Endodermal cell (in vitro differentiated cells): Measurements from ENCODE around the gene STK25. TPM values are rescaled to one million over a fixed set of nuclear protein-coding genes. Genes with fewer than 3 reads are reported as not detected.

Source experiments
- DNase-seq: peaks from one replicate; pipeline ENCODE4 v3.0.0-alpha.2; 2017
- H3K27ac ChIP-seq: 2 replicates; pipeline ENCODE4 v1.5.1; 2013; ENCODE audit warnings: mild to moderate bottlenecking, low read depth, low read length, moderate library complexity
- H3K27me3 ChIP-seq: 2 replicates; pipeline ENCODE4 v1.6.1; 2013; ENCODE audit warnings: mild to moderate bottlenecking, low read length, moderate library complexity; ENCODE audit not compliant: insufficient read depth, control insufficient read depth, poor library complexity, severe bottlenecking
- H3K36me3 ChIP-seq: 2 replicates; pipeline ENCODE4 v1.7.0; 2013; ENCODE audit warnings: mild to moderate bottlenecking, low read length, moderate library complexity; ENCODE audit not compliant: control insufficient read depth, insufficient read depth
- H3K4me1 ChIP-seq: one replicate; pipeline ENCODE4 v1.7.0; 2013; ENCODE audit warnings: low read length; ENCODE audit not compliant: control insufficient read depth, insufficient read depth
- H3K4me3 ChIP-seq: 2 replicates; pipeline ENCODE4 v1.5.1; 2013; ENCODE audit warnings: mild to moderate bottlenecking, low read length, moderate library complexity
- H3K9ac ChIP-seq: 2 replicates; pipeline ENCODE4 v1.6.1; 2013; ENCODE audit warnings: mild to moderate bottlenecking, low read length, moderate library complexity; ENCODE audit not compliant: poor library complexity, severe bottlenecking; ENCODE audit errors: extremely low read depth
- H3K9me3 ChIP-seq: 2 replicates; pipeline ENCODE4 v1.6.1; 2013; ENCODE audit warnings: mild to moderate bottlenecking, low read length, moderate library complexity; ENCODE audit not compliant: control insufficient read depth
- H3K27ac Mint-ChIP-seq: 2 replicates; pipeline ENCODE4 v1.8.0; 2020; ENCODE audit warnings: mixed read lengths
- H3K27me3 Mint-ChIP-seq: 2 replicates; pipeline ENCODE4 v1.8.0; 2021; ENCODE audit warnings: mild to moderate bottlenecking, mixed read lengths; ENCODE audit not compliant: insufficient read depth
- H3K36me3 Mint-ChIP-seq: 2 replicates; pipeline ENCODE4 v1.8.0; 2020; ENCODE audit warnings: low read depth, mixed read lengths
- H3K4me1 Mint-ChIP-seq: 2 replicates; pipeline ENCODE4 v1.8.0; 2020; ENCODE audit warnings: mixed read lengths
- H3K4me3 Mint-ChIP-seq: 2 replicates; pipeline ENCODE4 v1.8.0; 2020; ENCODE audit warnings: mild to moderate bottlenecking, moderate library complexity, mixed read lengths
- H3K9me3 Mint-ChIP-seq: 2 replicates; pipeline ENCODE4 v1.8.0; 2020; ENCODE audit warnings: mild to moderate bottlenecking, mixed read lengths
- CTCF ChIP-seq: fragments of 200-600 bp; sonication (generic); conservative IDR thresholded peaks from 2 replicates; pipeline ENCODE4 v1.5.0; 2021; ENCODE audit warnings: antibody characterized with exemption, mild to moderate bottlenecking
- WGBS, 2 experiments: methylation state at CpG; one replicate each; pipeline versions ENCODE4 v1.1.5 to v1.1.7; 2013; ENCODE audit warnings: missing lambda C conversion rate in 2 of 2, mixed read lengths in 1 of 2; ENCODE audit not compliant: insufficient coverage in 1 of 2, insufficient read length in 1 of 2; 5-methylcytosine and 5-hydroxymethylcytosine counted together
- total RNA-seq, 2 donors: library from RNA; stranded (reverse); fragmentation: NEBNext Ultra II Directional in 1 of 2; extraction: Animal tissue kit (Norgen Biotek cat#: 25700) in 1 of 2; gene quantifications; 2 replicates in 1 of 2; 3 replicates in 1 of 2; pipeline ENCODE4 v1.2.1, GENCODE V29; 2021

The STK25 gene
- total RNA-seq, 2 donors from 2014 or later = 226 to 252 TPM

DNA sequence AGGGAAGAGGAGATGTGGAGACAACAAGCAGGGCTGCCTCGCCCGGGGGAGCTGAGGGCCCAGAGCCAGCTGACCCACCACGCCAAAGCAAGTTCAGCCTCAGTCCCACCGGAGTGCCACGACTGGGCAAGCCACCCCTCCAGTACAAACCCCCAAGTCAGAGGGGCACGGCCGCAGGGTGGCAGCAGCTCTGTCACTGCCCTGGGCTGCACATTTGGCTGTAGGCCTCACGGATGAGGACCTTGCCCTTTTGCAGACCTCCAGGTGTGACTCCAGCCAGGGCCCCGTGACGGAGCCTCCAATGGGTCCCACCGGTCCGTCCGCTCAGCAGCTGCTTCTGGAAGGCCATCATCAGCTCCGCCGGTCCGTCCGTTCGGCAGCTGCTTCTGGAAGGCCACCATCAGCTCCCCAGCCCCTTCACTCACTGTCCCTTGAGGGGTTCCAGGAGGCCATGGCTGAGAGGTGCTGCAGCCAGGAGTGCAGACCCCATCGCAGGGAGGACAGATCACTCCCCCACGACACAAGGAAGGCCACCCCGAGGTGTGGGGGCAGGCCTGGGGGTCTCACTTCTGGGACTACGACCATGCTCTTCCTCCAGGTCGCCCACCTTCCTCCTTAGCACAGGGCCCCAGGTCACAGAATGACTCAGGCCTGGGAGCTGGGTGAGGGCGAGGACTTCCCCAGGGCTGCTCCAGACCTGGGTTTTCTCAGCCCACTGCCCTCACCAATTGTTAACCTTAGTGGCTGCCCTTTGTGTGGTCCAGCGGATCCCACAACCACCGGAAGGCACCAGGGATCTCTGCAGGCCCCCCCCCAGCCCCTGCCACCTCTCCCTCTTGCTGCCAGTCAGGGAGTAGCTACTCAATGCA, 24.6 kb upstream of the STK25 start:
- DNase-seq = no peak
- no peak overlapping the region for H3K9ac ChIP-seq
- H3K27me3 Mint-ChIP-seq = peaks cover 8% of the 10 kb centered on the region
- H3K4me3 ChIP-seq = no peak overlapping the region
- no peak overlapping the region for H3K4me3 Mint-ChIP-seq
- H3K9me3 Mint-ChIP-seq = no peaks in the 10 kb centered on the region
- no peaks in the 10 kb centered on the region for H3K4me1 ChIP-seq
- H3K4me1 Mint-ChIP-seq = no peaks in the 10 kb centered on the region
- no peak for TF ChIP-seq CTCF
- 92 to 97% methylated on average over 18 to 26 of the region's 26 CpGs for WGBS, 2 experiments
- no peaks in the 10 kb centered on the region for H3K36me3 Mint-ChIP-seq
- no peak overlapping the region for H3K27ac ChIP-seq
- H3K27ac Mint-ChIP-seq = no peak overlapping the region
- no peaks in the 10 kb centered on the region for H3K9me3 ChIP-seq
- peaks cover 4% of the 10 kb centered on the region for H3K27me3 ChIP-seq
- H3K36me3 ChIP-seq = no peaks in the 10 kb centered on the region

DNA sequence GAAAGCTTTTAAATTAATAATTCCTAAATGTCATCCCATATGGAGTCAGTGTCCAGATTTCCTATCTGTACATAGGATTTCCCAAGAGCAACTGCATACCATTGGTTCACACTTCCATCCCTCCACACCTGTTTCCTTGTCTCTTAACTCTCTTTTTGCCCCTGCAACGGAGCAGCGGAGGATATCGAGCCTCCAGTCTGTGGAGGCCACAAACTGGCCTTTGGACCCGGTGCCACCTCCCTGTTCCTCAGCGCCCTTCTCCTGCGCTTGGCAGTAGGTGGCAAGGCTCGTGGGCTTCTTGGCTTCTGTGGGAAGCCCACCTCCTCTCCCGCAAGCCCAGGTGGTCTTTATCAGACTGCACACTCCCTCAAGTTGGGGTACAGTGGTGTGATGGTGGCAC, 23.8 kb upstream of the STK25 start:
- Mint-ChIP-seq H3K36me3 (no peaks in the 10 kb centered on the region), H3K27me3 (peaks cover 8% of the 10 kb centered on the region), H3K9me3 (peaks cover 3% of the 10 kb centered on the region), H3K27ac (no peak overlapping the region), H3K4me3 (no peak overlapping the region), H3K4me1 (no peaks in the 10 kb centered on the region)
- H3K4me3 ChIP-seq = no peak overlapping the region
- H3K9me3 ChIP-seq = no peaks in the 10 kb centered on the region
- no peak for TF ChIP-seq CTCF
- no peak overlapping the region for H3K9ac ChIP-seq
- peaks cover 4% of the 10 kb centered on the region for H3K27me3 ChIP-seq
- no peaks in the 10 kb centered on the region for H3K36me3 ChIP-seq
- no peak for DNase-seq
- no peak overlapping the region for H3K27ac ChIP-seq
- no peaks in the 10 kb centered on the region for H3K4me1 ChIP-seq
- 88 to 92% methylated on average over 3 to 8 of the region's 8 CpGs for WGBS, 2 experiments

DNA sequence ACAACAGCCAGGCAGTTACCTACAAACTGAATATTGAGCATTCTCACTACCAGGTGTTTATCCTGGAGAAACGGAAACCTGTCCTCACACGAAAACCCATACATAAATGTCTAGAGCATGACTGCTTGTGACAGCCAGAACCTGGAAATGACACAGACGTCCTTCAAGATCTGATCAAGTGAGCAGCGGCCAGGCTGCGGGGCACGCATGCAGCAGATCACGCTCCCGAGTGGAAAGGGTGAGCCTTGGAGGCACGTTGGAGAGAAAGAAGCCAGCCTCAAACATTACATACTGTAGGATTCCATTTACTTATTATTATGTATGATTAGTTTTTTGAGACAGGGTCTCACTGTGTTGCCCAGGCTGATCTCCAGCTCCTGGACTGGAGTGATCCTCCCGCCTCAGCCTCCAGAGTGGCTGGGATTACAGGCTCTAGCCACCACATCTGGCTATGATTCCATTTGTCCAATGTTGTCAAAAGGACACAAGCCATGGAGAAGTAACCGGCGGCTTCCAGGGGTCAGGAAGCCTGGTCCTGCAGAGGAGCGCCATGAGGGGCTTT, 22.9 kb upstream of the STK25 start:
- no peaks in the 10 kb centered on the region for H3K36me3 Mint-ChIP-seq
- no peak for TF ChIP-seq CTCF
- no peak overlapping the region for H3K4me3 ChIP-seq
- H3K4me1 ChIP-seq = no peaks in the 10 kb centered on the region
- no peak overlapping the region for H3K27ac ChIP-seq
- no peak overlapping the region for H3K27ac Mint-ChIP-seq
- H3K27me3 ChIP-seq = peaks cover 4% of the 10 kb centered on the region
- H3K4me1 Mint-ChIP-seq = no peaks in the 10 kb centered on the region
- H3K9me3 ChIP-seq = peaks cover 5% of the 10 kb centered on the region
- H3K9ac ChIP-seq = no peak overlapping the region
- WGBS, 2 experiments = 92 to 98% methylated on average over 6 to 10 of the region's 13 CpGs
- peaks cover 8% of the 10 kb centered on the region for H3K27me3 Mint-ChIP-seq
- peaks cover 10% of the 10 kb centered on the region for H3K9me3 Mint-ChIP-seq
- no peak overlapping the region for H3K4me3 Mint-ChIP-seq
- DNase-seq = no peak
- H3K36me3 ChIP-seq = no peaks in the 10 kb centered on the region
